Ishikawa (cell line): ENCODE results near the gene DOK4.

ENCODE experiments used
- CEBPB ChIP-seq: IDR thresholded peaks from 2 replicates; pipeline ENCODE4 v1.6.1; 2012
- CREB1 ChIP-seq: IDR thresholded peaks from 2 replicates; pipeline ENCODE4 v1.6.1; 2012; ENCODE audit warnings: low read depth
- EGR1 ChIP-seq: IDR thresholded peaks from 2 replicates; pipeline ENCODE4 v1.6.1; 2012
- EP300 ChIP-seq: IDR thresholded peaks from 2 replicates; pipeline ENCODE4 v1.6.1; 2012; ENCODE audit warnings: borderline replicate concordance
- FOXM1 ChIP-seq: IDR thresholded peaks from 2 replicates; pipeline ENCODE4 v1.6.1; 2012; ENCODE audit warnings: low read depth, borderline replicate concordance
- NFIC ChIP-seq: IDR thresholded peaks from 2 replicates; pipeline ENCODE4 v1.6.1; 2012
- RAD21 ChIP-seq: IDR thresholded peaks from 2 replicates; pipeline ENCODE4 v1.6.1; 2012; ENCODE audit warnings: low read depth
- TAF1 ChIP-seq: IDR thresholded peaks from 2 replicates; pipeline ENCODE4 v1.6.1; 2012; ENCODE audit warnings: low read depth, mild to moderate bottlenecking
- TCF12 ChIP-seq: IDR thresholded peaks from 2 replicates; pipeline ENCODE4 v1.6.1; 2012; ENCODE audit warnings: low read depth
- TEAD4 ChIP-seq: IDR thresholded peaks from 2 replicates; pipeline ENCODE4 v1.6.1; 2012
- YY1 ChIP-seq: IDR thresholded peaks from 2 replicates; pipeline ENCODE4 v1.6.1; 2012; ENCODE audit warnings: low read depth
- ZBTB7A ChIP-seq: IDR thresholded peaks from 2 replicates; pipeline ENCODE4 v1.6.1; 2012; ENCODE audit warnings: low read depth
- TF ChIP-seq, protein P1 (sequence below): IDR thresholded peaks from 2 replicates; pipeline ENCODE4 v1.6.1; 2012
- TF ChIP-seq, protein P2 (sequence below): IDR thresholded peaks from 2 replicates; pipeline ENCODE4 v1.6.1; 2012
- TF ChIP-seq, protein P3 (sequence below): IDR thresholded peaks from 2 replicates; pipeline ENCODE4 v1.6.1; 2012; ENCODE audit warnings: low read depth, mild to moderate bottlenecking

The DOK4 gene

DNA sequence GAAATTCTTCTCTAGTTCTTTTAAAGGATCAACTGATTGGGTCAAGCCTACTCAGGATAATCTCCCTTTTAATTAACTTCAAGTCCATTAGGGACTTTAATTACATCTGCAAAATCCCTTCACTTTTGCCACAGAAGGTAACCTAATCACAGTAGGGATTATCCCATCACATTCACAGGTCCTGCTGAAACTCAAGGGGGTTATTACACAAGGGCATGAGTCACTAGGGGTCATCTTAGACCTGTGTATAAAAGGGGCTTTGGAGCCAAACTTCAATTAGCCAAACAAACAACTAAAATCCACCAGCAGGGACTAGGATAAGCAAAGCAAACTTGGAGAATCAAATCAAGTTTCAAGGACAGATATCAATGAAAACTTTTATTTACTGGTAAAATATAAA, 58.5 kb downstream of the DOK4 start:
- TF ChIP-seq EP300 (no peak), NFIC (no peak)

DNA sequence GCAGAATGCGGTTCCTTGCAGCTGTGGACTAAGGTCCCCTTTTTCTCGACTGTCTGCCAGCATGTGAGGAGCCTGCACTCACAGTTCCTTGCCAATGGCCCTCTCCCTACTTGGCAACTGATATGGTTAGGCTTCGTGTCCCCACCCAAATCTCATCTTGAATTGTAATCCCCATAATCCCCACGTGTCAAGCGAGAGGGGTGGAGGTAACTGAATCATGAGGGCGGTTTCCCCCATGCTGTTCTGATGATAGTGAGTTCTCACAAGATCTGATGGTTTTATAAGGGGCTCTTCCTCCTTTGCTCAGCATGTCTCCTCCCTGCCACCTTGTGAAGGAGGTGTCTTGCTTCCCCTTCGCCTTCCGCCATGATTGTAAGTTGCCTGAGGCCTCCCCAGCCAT, 59.0 kb downstream of the DOK4 start:
- TF ChIP-seq, protein P1, sequence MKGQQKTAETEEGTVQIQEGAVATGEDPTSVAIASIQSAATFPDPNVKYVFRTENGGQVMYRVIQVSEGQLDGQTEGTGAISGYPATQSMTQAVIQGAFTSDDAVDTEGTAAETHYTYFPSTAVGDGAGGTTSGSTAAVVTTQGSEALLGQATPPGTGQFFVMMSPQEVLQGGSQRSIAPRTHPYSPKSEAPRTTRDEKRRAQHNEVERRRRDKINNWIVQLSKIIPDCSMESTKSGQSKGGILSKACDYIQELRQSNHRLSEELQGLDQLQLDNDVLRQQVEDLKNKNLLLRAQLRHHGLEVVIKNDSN: no peak
- TF ChIP-seq ZBTB7A (no peak), CEBPB (no peak), TCF12 (no peak), CREB1 (no peak), NFIC (no peak), EGR1 (no peak), FOXM1 (no peak), RAD21 (no peak), YY1 (no peak), EP300 (no peak), TAF1 (no peak), TEAD4 (no peak)
- TF ChIP-seq, protein P2, sequence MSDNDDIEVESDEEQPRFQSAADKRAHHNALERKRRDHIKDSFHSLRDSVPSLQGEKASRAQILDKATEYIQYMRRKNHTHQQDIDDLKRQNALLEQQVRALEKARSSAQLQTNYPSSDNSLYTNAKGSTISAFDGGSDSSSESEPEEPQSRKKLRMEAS: no peak
- TF ChIP-seq, protein P3, sequence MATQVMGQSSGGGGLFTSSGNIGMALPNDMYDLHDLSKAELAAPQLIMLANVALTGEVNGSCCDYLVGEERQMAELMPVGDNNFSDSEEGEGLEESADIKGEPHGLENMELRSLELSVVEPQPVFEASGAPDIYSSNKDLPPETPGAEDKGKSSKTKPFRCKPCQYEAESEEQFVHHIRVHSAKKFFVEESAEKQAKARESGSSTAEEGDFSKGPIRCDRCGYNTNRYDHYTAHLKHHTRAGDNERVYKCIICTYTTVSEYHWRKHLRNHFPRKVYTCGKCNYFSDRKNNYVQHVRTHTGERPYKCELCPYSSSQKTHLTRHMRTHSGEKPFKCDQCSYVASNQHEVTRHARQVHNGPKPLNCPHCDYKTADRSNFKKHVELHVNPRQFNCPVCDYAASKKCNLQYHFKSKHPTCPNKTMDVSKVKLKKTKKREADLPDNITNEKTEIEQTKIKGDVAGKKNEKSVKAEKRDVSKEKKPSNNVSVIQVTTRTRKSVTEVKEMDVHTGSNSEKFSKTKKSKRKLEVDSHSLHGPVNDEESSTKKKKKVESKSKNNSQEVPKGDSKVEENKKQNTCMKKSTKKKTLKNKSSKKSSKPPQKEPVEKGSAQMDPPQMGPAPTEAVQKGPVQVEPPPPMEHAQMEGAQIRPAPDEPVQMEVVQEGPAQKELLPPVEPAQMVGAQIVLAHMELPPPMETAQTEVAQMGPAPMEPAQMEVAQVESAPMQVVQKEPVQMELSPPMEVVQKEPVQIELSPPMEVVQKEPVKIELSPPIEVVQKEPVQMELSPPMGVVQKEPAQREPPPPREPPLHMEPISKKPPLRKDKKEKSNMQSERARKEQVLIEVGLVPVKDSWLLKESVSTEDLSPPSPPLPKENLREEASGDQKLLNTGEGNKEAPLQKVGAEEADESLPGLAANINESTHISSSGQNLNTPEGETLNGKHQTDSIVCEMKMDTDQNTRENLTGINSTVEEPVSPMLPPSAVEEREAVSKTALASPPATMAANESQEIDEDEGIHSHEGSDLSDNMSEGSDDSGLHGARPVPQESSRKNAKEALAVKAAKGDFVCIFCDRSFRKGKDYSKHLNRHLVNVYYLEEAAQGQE: no peak

DNA sequence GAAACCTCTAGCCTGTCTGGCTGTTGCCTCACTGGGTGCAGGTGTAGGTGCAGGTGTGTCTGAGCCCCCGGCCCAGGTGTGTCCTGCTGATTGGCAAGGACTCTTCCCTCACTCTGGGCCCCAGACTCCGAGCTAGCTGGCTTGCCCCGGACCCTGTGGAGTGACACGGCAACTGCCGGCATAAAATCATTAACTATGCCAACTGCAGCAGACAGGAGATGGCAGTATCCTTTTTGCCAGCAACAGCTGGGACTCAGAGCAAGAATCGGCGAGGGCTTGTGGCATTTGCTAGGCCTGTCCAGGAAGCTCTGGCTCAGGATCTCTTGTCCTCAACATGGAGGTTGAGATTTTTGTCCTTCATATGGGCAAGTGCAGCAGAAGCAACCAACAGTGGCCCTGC, 59.9 kb downstream of the DOK4 start:
- TF ChIP-seq ZBTB7A: no peak
- TF ChIP-seq, protein P2: no peak
- TF ChIP-seq, protein P1: no peak
- no peak for TF ChIP-seq TAF1
- TF ChIP-seq NFIC: no peak
- TF ChIP-seq TCF12: no peak
- TF ChIP-seq RAD21: no peak
- TF ChIP-seq FOXM1: no peak
- TF ChIP-seq EP300: no peak
- TF ChIP-seq CEBPB: no peak

DNA sequence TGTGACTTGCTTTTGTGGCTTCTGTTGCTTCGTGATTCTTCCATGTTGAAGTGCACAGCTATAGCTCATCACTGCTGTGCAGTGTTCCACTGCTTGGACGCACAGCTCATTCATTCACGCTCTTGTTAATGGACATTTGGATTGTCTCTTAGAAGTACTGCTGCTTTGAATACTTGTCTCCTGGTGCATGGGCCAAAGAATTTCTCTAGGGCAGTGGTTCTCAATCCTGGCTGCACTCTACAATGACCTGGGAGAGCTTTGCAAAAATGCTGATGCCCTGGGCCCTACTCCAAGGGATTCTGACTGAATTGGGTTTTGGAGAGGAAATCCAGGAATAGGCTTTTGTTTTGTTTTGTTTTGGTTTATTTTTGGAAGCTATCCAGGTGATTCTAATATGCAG, 61.7 kb downstream of the DOK4 start:
- TF ChIP-seq CREB1 (no peak), RAD21 (no peak), CEBPB (no peak), ZBTB7A (no peak), EGR1 (no peak), NFIC (no peak), TCF12 (no peak), EP300 (no peak), YY1 (no peak), FOXM1 (no peak), TAF1 (no peak), TEAD4 (no peak)
- TF ChIP-seq, protein P1: no peak
- TF ChIP-seq, protein P2: no peak
- TF ChIP-seq, protein P3: no peak

DNA sequence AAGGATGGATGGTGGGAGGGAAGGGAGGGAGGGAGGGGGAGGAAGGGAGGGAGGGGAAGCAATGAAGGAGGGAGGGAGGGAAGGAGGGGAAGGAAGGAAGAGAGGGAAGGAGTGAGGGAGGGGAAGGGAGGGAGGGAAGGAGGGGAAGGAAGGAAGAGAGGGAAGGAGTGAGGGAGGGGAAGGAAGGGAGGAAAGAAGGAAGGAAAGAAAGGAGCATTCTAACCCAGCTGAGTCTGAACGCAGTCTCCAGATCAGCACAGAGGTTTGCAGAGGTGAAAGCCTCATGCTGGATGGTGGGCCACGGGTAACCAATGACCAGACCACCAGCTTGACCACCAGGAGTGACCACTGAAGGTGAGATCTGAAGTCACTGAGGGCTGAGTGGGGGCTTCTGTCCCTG, 63.1 kb downstream of the DOK4 start:
- TF ChIP-seq CEBPB (no peak), RAD21 (no peak), EGR1 (no peak), ZBTB7A (no peak), TAF1 (no peak), TEAD4 (no peak), FOXM1 (no peak), CREB1 (no peak), EP300 (no peak), YY1 (no peak), NFIC (no peak), TCF12 (no peak)
- TF ChIP-seq, protein P2: no peak
- TF ChIP-seq, protein P3: no peak
